VCaP (cell line): ENCODE results near the gene FHL1.

Source experiments
- H3K27ac ChIP-seq: fragments of 450-650 bp; 2 replicates; pipeline ENCODE4 v1.5.1; 2017
- CTCF ChIP-seq: fragments of 450-650 bp; conservative IDR thresholded peaks from 2 replicates; pipeline ENCODE4 v1.5.1; 2017; ENCODE audit warnings: mild to moderate bottlenecking, moderate library complexity

Gene FHL1

GRCh38 chrX:136209016-136209738 is 61.8 kb downstream of the FHL1 start:
- no peak overlapping the region for H3K27ac ChIP-seq
- peak; percentile 71 for TF ChIP-seq CTCF

GRCh38 chrX:136209751-136210150 is 62.4 kb downstream of the FHL1 start:
- H3K27ac ChIP-seq = no peak overlapping the region
- TF ChIP-seq CTCF = no peak

GRCh38 chrX:136210243-136210642 is 62.9 kb downstream of the FHL1 start:
- no peak overlapping the region for H3K27ac ChIP-seq

GRCh38 chrX:136210806-136211205 is 63.5 kb downstream of the FHL1 start:
- H3K27ac ChIP-seq = no peak overlapping the region
- no peak for TF ChIP-seq CTCF

More at GRCh38 chrX:136210243-136210642, 62.9 kb downstream of the FHL1 start:
- TF ChIP-seq CTCF = no peak

GRCh38 chrX:136211766-136212556 is 64.6 kb downstream of the FHL1 start:
- no peak for TF ChIP-seq CTCF
- no peak overlapping the region for H3K27ac ChIP-seq

- H3K27ac ChIP-seq = no peak overlapping the region
- no peak for TF ChIP-seq CTCF
Observed at GRCh38 chrX:136212557-136213111, 65.3 kb downstream of the FHL1 start.

GRCh38 chrX:136214551-136214950 is 67.2 kb downstream of the FHL1 start:
- no peak overlapping the region for H3K27ac ChIP-seq
- no peak for TF ChIP-seq CTCF
